ENCODE measurements around the gene FGF21.
"Not testable (repeated sequence)": the region's sequence is repeated elsewhere in the genome, so short reads cannot be mapped to it uniquely, and the experiment has no call there.

The FGF21 gene

GRCh38 chr19:48752496-48753365, 2.6 kb upstream of the FGF21 start, which contains the start of gene FUT1:
TSS of gene FUT1 (minus strand) at chr19:48752641. CDS start at chr19:48751281, 1,360 bp downstream.
- peak; percentile 85 for DNase-seq

DNA sequence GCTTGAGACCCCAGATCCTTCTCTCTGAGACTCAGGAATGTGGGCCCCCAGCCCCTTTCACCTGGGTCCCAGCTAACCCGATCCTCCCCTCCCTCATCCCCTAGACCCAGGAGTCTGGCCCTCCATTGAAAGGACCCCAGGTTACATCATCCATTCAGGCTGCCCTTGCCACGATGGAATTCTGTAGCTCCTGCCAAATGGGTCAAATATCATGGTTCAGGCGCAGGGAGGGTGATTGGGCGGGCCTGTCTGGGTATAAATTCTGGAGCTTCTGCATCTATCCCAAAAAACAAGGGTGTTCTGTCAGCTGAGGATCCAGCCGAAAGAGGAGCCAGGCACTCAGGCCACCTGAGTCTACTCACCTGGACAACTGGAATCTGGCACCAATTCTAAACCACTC, 463 bp downstream of the FGF21 start:
- no peak for DNase-seq

DNA sequence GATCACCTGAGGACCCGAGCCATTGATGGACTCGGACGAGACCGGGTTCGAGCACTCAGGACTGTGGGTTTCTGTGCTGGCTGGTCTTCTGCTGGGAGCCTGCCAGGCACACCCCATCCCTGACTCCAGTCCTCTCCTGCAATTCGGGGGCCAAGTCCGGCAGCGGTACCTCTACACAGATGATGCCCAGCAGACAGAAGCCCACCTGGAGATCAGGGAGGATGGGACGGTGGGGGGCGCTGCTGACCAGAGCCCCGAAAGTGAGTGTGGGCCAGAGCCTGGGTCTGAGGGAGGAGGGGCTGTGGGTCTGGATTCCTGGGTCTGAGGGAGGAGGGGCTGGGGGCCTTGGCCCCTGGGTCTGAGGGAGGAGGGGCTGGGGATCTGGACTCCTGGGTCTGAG, 888 bp downstream of the FGF21 start:
- no peak for DNase-seq

DNA sequence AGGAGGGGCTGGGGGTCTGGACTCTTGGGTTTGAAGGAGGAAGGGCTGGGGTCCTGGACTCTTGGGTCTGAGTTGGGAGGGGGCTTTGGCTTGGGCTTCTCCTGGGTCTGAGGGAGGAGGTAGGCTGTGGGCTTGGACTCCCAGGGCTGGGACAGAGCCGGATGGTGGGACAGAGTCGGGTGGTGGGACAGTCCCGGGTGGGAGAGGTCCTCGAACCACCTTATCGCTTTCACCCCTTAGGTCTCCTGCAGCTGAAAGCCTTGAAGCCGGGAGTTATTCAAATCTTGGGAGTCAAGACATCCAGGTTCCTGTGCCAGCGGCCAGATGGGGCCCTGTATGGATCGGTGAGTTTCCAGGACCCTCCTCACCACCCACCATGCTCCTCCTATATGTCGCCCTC, 1.4 kb downstream of the FGF21 start:
- no peak for DNase-seq

DNA sequence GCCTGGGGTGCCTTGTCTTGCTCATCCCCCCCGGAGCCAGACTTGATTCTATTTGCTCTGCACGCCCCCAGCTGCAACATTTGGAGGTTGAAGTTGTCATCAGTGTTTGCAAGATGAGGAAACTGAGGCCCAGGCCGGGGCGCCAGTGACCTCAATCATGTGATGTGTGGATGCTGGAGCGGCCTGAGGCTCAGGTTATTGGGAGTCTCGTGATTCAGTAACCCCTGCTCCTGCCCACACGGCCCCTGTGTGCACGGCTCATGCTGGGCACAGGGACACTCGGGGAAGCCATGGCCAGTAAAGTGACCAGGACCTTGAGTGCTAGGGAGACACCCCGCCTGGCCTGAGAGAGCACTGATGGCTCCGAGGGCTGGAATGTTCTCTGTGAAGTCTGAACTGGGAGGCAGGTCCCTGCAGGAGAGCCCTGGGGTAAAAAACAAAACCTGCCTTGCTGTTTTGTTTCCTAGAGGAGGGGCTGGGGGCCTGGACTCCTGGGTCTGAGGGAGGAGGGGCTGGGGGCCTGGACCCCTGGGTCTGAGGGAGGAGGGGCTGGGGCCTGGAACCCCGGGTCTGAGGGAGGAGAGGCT, 1.9 kb downstream of the FGF21 start:
- DNase-seq: no peak

DNA sequence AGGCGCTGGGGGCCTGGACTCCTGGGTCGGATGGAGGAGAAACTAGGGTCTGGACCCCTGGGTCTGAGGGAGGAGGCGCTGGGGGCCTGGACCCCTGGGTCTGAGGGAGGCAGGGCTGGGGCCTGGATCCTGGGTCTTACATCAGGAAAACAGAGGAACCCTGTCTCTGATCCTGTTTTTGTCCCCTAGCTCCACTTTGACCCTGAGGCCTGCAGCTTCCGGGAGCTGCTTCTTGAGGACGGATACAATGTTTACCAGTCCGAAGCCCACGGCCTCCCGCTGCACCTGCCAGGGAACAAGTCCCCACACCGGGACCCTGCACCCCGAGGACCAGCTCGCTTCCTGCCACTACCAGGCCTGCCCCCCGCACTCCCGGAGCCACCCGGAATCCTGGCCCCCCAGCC, 2.4 kb downstream of the FGF21 start:
- no peak for DNase-seq

DNA sequence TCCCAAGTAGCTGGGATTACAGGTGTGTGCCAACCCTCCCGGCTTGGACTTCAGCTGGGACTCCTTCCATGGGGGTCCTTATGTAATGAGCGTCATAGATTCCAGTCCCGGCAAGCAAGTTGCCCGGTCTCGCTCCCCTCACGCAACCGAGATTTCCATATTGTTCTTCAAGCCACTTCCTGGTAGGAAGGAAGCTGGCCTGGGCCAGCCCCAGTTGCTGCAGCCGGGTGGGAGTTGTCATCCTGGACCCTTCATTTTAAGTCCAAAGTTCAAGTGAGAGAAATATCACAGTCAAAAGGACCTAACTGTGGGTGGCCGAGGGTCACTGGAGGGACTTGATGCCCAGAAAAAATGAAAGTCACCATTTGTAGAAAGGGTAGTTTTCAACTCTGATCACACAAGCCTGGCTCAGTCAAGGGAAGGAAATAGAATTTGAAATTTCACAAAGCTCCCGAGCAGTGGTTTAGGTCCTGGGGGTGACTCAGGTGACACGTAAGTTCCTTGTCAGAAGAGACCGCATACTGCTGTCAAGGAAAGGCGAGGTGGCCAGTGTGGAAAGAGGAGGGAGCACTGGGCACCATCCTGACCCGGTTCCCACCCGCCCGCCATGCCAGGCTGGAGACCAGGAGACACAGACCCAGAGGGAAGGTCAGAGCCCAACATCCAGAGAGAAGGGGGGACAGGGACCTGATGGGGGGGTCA, 5.3 kb downstream of the FGF21 start:
- DNase-seq: no peak

- not testable (repeated sequence) for DNase-seq
These were observed 10.5 kb downstream of the FGF21 start for GRCh38 chr19:48765816-48766215.

- DNase-seq: not testable (repeated sequence)
These were observed 12.9 kb downstream of the FGF21 start for GRCh38 chr19:48768171-48768753.

GRCh38 chr19:48768994-48769713, 13.8 kb downstream of the FGF21 start:
- no peak for DNase-seq

DNA sequence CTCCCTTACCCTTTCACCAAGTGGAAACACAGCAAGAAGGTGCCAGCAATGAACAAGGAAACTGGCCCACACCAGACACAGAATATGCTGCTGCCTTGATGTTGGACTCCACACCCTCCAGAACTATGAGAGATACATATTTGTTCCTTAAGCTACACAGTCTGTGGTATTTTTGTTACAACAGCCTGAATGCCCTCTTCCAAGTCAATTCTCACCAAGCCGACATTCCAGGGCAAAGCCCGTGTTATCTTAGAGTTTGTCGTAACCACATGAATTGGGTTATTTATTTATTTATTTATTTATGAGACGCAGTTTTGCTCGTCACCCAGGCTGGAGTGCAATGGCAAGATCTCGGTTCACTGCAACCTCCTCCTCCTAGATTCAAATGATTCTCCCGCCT, 14.9 kb downstream of the FGF21 start:
- DNase-seq: no peak

GRCh38 chr19:48770734-48771472, 15.6 kb downstream of the FGF21 start:
- no peak for DNase-seq

DNA sequence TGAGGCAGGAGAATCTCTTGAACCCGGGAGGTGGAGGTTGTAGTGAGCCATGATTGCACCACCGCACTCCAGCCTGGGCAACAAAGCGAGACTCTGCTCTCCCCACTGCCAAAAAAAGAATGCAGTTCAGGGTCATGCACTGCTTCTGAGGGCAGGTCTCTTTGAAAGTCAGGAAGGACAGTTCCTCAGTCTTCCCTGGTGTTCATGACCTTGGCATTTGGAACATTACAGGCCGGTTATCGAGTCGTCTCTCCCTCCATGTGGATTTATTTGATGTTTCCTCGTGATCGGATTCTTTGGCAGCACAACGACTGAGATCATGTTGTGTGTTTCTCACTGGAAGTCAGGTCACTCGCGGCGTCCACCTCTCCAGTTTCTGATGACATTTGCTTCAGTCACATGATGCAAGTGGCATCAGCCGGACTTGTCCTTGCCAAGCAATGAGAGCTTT, 17.2 kb downstream of the FGF21 start:
- DNase-seq: no peak

DNA sequence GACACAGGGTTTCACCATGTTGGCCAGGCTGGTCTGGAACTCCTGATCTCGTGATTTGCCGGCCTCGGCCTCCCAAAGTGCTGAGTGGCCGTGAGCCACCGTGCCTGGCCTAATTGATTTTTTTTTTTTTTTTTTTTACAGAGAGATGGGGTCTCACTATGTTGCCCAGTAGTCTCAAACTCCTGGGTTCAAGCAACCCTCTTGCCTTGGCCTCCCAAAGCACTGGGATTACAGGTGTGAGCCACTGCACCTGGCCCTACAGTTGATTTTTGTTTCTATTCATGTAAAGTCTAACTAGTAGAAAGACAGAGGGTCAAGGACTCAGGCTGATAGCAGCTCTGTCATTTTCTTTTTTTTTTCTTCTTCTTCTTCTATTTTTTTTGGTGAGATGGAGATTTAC, 21.8 kb downstream of the FGF21 start:
- no peak for DNase-seq

DNA sequence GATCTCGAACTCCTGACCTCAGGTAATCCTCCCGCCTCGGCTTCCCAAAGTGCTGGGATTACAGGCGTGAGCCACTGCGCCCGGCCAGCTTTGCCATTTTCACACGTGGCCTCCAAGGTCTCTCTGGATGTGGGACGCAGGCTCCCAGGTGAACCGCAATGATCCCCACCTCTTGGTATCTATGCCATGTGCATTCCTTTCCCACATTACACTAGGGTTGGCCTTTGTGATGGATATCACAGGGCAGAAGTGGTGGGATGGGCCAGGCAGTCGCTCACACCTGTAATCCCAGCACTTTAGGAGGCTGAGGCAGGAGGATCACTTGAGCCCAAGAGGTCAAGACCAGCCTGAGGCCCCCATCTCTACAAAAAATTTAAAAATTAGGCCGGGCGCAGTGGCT, 22.4 kb downstream of the FGF21 start:
- DNase-seq: no peak

DNA sequence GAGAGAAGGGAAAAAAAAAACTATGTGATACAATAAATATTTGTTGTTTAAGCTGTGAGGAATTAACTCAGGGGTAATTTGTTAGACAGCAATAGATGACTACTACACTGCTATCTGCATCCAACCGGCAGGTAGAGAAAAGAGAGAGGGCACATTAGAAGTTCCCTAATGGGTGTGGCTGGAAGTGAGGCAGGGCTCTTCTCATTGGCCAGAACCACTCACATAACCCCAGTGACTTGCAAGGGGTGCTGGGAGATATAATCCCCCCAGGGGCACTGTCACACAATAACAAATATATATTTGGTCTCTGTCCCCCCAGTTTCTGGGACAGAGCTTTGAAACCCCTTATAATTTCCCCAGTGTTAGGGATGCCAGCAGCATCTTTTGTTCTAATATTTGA, 24.3 kb downstream of the FGF21 start:
- no peak for DNase-seq

GRCh38 chr19:48780631-48781391, 25.5 kb downstream of the FGF21 start:
- DNase-seq: no peak

DNA sequence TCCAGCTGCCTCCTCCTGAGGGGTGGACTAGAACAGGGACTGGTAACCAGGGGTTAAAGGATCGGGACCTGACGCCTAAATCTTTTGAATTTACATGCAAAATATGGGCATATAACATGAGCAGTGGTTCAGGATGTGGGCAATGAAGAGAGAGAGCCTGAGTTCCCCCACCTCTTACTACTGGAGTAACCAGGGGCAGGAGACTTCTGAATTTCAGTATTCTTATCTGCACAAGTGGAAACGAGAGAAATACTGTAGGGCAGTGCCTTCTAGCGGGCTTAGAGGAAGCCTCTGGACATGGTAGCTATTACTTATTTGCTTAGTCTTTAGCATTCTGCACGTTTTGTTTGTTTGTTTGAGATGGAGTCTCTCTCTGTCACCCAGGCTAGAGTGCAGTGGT, 29.2 kb downstream of the FGF21 start:
- no peak for DNase-seq

DNA sequence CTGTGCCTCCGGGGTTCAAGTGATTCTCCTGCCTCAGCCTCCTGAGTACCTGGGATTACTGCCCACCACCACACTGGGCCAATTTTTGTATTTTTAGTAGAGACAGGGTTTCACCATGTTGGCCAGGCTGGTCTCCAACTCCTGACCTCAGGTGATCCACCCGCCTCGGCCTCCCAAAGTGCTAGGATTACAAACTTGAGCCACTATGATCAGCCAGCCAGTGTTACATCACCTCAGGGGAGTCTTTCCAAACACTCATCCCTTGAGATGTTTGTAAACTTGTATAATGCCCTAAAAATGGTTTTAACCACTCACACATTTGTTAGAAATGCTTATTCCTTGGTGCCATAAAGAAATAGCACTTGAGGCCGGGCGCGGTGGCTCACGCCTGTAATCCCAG, 31.1 kb downstream of the FGF21 start:
- not testable (repeated sequence) for DNase-seq

DNA sequence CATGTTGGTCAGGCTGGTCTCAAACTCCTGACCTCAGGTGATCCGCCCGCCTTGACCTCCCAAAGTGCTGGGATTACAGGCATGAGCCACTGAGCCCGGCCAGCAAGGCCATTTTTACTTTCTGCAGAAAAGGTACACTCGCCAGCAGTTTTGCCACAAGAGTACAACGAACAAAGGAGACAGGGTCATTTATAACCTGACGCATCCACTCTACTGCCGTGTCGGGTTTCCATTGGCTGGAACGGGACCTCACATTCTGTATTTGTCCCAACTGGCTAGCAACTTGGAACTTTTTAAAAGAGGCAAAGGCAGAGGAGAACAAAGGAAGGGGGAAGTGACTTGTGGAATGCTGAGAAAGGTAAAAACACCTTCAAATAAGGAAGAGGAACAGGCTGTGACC, 32.0 kb downstream of the FGF21 start:
- not testable (repeated sequence) for DNase-seq

- DNase-seq: no peak
These were observed 37.9 kb downstream of the FGF21 start for GRCh38 chr19:48793271-48793670.

All from NCI-H748 treated with DMSO at 0.1 percent for 48 hours (cell line).